RWPE2 (cell line): ENCODE measurements around the gene SEMA4B.
"Not testable (repeated sequence)": the region's sequence is repeated elsewhere in the genome, so short reads cannot be mapped to it uniquely, and the experiment has no call there.

Source experiments
- ATAC-seq: fragments of 200-7000 bp; cut with Tn5 transposase; 3 replicates; pipeline ENCODE4 v1.9.1; 2021; ENCODE audit warnings: low read depth
- DNase-seq: peaks from one replicate; pipeline ENCODE4 v3.0.0-alpha.2; 2020; ENCODE audit warnings: low spot score
- H3K27ac ChIP-seq: fragments of 450-650 bp; 2 replicates; pipeline ENCODE4 v1.5.1; 2017; ENCODE audit warnings: mild to moderate bottlenecking; ENCODE audit not compliant: poor library complexity, severe bottlenecking
- H3K27me3 ChIP-seq: fragments of 250-450 bp; sonication (Bioruptor Pico); 2 replicates; pipeline ENCODE4 v1.5.1; 2021; ENCODE audit warnings: mild to moderate bottlenecking, moderate library complexity; ENCODE audit not compliant: insufficient read depth, poor library complexity, severe bottlenecking
- H3K36me3 ChIP-seq: fragments of 250-450 bp; sonication (Bioruptor Pico); 2 replicates; pipeline ENCODE4 v1.5.1; 2020; ENCODE audit warnings: low read depth, mild to moderate bottlenecking, moderate library complexity
- H3K4me1 ChIP-seq: fragments of 250-450 bp; sonication (Bioruptor Pico); 2 replicates; pipeline ENCODE4 v1.5.1; 2021; ENCODE audit warnings: mild to moderate bottlenecking, moderate library complexity; ENCODE audit not compliant: insufficient read depth, poor library complexity, severe bottlenecking
- H3K4me3 ChIP-seq: fragments of 250-450 bp; sonication (Bioruptor Pico); 2 replicates; pipeline ENCODE4 v1.5.1; 2021; ENCODE audit warnings: mild to moderate bottlenecking, moderate library complexity; ENCODE audit not compliant: severe bottlenecking
- H3K9me3 ChIP-seq: fragments of 250-450 bp; sonication (Bioruptor Pico); 2 replicates; pipeline ENCODE4 v1.5.1; 2021; ENCODE audit warnings: mild to moderate bottlenecking, moderate library complexity; ENCODE audit not compliant: severe bottlenecking
- TF ChIP-seq, protein P1 (sequence below): fragments of 450-650 bp; IDR thresholded peaks from one replicate; pipeline ENCODE4 v1.5.1; 2017; ENCODE audit warnings: mild to moderate bottlenecking, moderate library complexity; ENCODE audit not compliant: poor library complexity, severe bottlenecking

SEMA4B gene

DNA sequence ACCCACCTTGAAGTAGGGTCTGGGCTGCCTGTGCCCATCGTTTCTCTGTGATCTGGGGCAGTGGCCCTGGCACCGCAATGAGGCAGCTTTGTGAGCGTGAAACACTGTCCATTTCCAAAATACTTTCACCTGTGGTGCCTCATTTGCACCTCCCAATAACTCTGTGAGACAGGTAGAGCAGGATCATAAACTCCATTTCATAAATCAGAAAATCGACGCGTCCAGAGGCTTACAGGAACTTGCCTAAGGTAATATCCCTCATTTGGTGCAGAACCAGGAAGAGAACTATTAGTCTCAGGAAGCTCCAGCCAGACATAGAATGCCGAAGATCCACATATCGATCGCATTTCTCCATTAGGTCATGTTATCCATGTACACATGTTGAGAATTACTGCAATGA is 38.2 kb upstream of the SEMA4B start:
- ATAC-seq (no peak), DNase-seq (no peak)
- H3K9me3 ChIP-seq, result no peaks in the 10 kb centered on the region
- H3K4me3 ChIP-seq, result no peak overlapping the region
- H3K4me1 ChIP-seq, result peaks cover 66% of the 10 kb centered on the region
- no peaks in the 10 kb centered on the region for H3K27me3 ChIP-seq
- H3K36me3 ChIP-seq, result no peaks in the 10 kb centered on the region
- TF ChIP-seq, protein P1, sequence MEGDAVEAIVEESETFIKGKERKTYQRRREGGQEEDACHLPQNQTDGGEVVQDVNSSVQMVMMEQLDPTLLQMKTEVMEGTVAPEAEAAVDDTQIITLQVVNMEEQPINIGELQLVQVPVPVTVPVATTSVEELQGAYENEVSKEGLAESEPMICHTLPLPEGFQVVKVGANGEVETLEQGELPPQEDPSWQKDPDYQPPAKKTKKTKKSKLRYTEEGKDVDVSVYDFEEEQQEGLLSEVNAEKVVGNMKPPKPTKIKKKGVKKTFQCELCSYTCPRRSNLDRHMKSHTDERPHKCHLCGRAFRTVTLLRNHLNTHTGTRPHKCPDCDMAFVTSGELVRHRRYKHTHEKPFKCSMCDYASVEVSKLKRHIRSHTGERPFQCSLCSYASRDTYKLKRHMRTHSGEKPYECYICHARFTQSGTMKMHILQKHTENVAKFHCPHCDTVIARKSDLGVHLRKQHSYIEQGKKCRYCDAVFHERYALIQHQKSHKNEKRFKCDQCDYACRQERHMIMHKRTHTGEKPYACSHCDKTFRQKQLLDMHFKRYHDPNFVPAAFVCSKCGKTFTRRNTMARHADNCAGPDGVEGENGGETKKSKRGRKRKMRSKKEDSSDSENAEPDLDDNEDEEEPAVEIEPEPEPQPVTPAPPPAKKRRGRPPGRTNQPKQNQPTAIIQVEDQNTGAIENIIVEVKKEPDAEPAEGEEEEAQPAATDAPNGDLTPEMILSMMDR, result no peak
- H3K27ac ChIP-seq, result peak overlapping the region; percentile 97

DNA sequence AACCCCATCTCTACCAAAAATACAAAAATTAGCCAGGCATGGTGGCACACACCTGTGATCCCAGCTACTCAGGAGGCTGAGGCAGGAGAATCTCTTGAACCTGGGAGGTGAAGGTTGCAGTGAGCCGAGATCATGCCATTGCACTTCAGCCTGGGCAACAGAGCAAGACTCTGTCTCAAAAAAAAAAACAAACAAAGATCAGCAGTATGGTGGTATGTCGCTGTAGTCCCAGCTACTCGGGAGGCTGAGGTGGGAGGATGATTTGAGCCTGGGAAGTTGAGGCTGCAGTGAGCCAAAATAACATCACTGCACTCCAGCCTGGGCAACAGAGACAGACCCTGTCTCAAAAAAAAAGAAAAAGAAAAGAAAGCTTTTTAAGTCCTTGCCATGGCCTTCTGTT is 36.9 kb upstream of the SEMA4B start:
- H3K27me3 ChIP-seq, ATAC-seq, H3K4me3 ChIP-seq, H3K36me3 ChIP-seq, H3K9me3 ChIP-seq, DNase-seq: not testable (repeated sequence)
- Histone ChIP-seq H3K4me1 (peaks cover 58% of the 10 kb centered on the region), H3K27ac (peak overlapping the region; percentile 97)

DNA sequence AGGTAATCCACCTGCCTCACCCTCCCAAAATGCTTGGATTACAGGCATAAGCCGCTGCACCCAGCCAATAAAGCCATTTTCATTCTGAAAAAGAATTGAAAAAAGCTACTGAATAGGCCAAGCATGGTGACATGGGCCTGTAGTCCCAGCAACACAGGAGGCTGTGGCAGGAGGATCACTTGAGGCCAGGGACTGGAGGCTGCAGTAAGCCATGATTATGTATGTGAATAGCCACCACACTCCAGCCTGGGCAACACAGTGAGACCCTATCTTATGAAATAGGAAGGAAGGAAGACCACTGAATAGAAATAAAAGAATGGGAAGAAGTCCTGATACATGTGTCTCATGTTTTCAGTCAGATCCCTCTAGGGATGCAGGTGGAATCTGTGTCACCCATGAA is 36.0 kb upstream of the SEMA4B start:
- Histone ChIP-seq H3K27ac (peak overlapping the region; percentile 97), H3K9me3 (no peaks in the 10 kb centered on the region), H3K4me3 (no peak overlapping the region), H3K36me3 (no peaks in the 10 kb centered on the region), H3K27me3 (no peaks in the 10 kb centered on the region), H3K4me1 (peaks cover 50% of the 10 kb centered on the region)
- DNase-seq (no peak), ATAC-seq (no peak)
- TF ChIP-seq, protein P1, result no peak

DNA sequence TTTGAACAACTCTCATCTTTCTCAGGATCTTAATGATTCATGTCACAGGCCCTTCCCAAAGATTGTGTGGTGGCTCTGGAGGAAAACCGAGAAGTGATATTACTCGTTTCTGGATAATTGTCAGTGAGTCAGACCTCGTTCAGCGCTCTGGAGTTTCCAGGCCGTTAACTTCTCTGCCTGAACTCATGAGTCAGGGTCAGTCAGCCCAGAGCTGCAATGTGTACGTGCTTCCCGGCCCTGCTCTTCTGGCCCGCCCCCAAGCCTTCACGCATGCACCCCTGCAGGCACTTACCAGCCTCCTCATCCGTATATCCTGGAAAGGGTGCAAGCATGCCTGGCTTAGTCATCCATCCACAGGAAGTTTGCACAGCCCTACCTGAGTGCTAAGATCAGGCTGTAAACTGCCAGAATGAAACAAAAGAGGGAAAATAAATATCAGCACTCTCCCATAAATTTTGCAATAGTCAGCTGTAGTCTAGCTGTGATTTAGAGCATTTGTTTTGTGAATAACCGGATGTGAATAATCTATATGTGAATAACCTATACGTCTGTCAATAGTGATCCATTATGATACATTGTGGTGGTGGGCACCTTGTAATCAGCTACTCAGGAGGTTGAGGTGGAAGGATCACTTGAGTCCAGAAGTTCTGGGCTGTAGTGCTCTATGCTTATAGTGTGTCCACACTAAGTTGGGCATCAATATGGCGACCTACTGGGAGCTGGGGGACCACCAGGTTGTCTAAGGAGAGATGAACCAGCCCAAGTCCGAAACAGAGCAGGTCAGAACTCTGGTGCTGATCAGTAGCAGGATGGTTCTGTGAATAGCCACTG is 35.3 kb upstream of the SEMA4B start:
- TF ChIP-seq, protein P1, result no peak
- Histone ChIP-seq H3K36me3 (no peaks in the 10 kb centered on the region), H3K4me3 (no peak overlapping the region), H3K9me3 (no peaks in the 10 kb centered on the region), H3K27me3 (no peaks in the 10 kb centered on the region), H3K27ac (peak overlapping the region; percentile 97), H3K4me1 (peaks cover 43% of the 10 kb centered on the region)
- peak; percentile 100 for DNase-seq
- peak; percentile 94 for ATAC-seq

DNA sequence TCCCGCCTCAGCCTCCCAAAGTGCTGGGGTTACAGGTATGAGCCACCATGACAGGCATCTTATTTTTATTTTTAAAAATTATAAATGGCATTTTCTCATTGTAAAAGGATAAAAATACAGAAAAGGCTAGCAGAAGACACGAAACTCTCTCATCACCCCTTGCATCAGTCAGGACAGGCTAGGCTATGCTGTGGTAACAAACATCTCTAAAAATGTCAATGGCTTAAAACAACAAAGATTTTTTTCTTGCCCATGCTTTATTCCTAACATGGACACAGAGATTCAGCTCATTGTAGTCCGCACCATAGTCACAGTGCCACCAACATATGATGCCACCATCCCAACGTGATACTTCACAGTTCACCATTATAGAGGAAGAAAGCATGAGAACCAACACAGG is 34.0 kb upstream of the SEMA4B start:
- no peak for ATAC-seq
- no peaks in the 10 kb centered on the region for H3K9me3 ChIP-seq
- DNase-seq, result no peak
- peak overlapping the region; percentile 97 for H3K27ac ChIP-seq
- H3K4me1 ChIP-seq, result peaks cover 31% of the 10 kb centered on the region
- no peak overlapping the region for H3K4me3 ChIP-seq
- TF ChIP-seq, protein P1, result no peak
- H3K27me3 ChIP-seq, result no peaks in the 10 kb centered on the region
- H3K36me3 ChIP-seq, result no peaks in the 10 kb centered on the region
